Liver (tissue), 3 donors: ENCODE data around the gene ZCCHC8.

Experiments
- CTCF ChIP-seq: fragments of 150-350 bp; IDR thresholded peaks from 2 replicates; pipeline ENCODE4 v1.5.1; 2017; ENCODE audit warnings: improper control_type of control experiment, low read depth, low read length; ENCODE audit not compliant: missing input control
- EGR1 ChIP-seq, 2 donors: IDR thresholded peaks; 2 replicates each; pipeline ENCODE4 v1.6.1; 2016 to 2018; ENCODE audit warnings: antibody characterized with exemption in 2 of 2, low read depth in 2 of 2
- GABPA ChIP-seq, 2 donors: IDR thresholded peaks in 1 of 2; conservative IDR thresholded peaks in 1 of 2; 2 replicates each; pipeline ENCODE4 v1.6.1; 2016; ENCODE audit warnings: antibody characterized with exemption in 2 of 2, mild to moderate bottlenecking in 1 of 2, moderate library complexity in 1 of 2
- HNF4A ChIP-seq, 2 donors: conservative IDR thresholded peaks; 2 replicates each; pipeline ENCODE4 v1.6.1; 2016; ENCODE audit warnings: antibody characterized with exemption in 2 of 2, mild to moderate bottlenecking in 2 of 2
- RAD21 ChIP-seq, 2 donors: IDR thresholded peaks; 2 replicates each; pipeline ENCODE4 v1.6.1; 2016; ENCODE audit warnings: antibody characterized with exemption in 2 of 2, mild to moderate bottlenecking in 2 of 2
- SP1 ChIP-seq: IDR thresholded peaks from 2 replicates; pipeline ENCODE4 v1.6.1; 2018; ENCODE audit warnings: antibody characterized with exemption, mild to moderate bottlenecking
- TAF1 ChIP-seq: conservative IDR thresholded peaks from 2 replicates; pipeline ENCODE4 v1.6.1; 2016; ENCODE audit warnings: antibody characterized with exemption, mild to moderate bottlenecking
- YY1 ChIP-seq: IDR thresholded peaks from 2 replicates; pipeline ENCODE4 v1.6.1; 2016; ENCODE audit warnings: antibody characterized with exemption, mild to moderate bottlenecking
- ZBTB33 ChIP-seq: IDR thresholded peaks from 2 replicates; pipeline ENCODE4 v1.6.1; 2016; ENCODE audit warnings: antibody characterized with exemption
- TF ChIP-seq, protein P1 (sequence below): IDR thresholded peaks from 2 replicates; pipeline ENCODE4 v1.6.1; 2016; ENCODE audit warnings: antibody characterized with exemption, mild to moderate bottlenecking
- TF ChIP-seq, protein P2 (sequence below): IDR thresholded peaks from 2 replicates; pipeline ENCODE4 v1.6.1; 2016; ENCODE audit warnings: antibody characterized with exemption
- TF ChIP-seq, protein P3 (sequence below): IDR thresholded peaks from 2 replicates; pipeline ENCODE4 v1.6.1; 2016; ENCODE audit warnings: antibody characterized with exemption
- donor health status: healthy.
- donor health status: healthy.

DNA sequence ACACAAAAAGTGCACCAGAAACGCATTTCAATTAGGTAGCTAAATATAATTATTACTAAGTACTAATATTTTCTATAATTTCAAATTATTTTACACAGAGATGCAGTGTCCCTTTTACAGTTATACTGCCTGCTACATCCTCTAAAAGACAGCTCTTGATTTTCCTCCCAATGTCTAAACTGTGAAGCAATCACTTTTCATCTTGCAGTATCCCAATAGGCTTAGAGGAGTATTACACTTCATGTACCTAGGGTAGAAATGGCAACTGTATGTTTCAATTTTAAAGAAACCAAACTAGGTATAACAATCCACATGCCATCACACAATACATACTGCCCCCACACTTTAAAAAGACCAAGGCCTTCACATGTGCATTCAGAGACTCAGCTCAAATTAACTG lies 18.7 kb upstream of the ZCCHC8 start:
- TF ChIP-seq TAF1 (no peak), CTCF (no peak), GABPA (IDR thresholded peaks at IDR 0.05 in 1 of 2, conservative IDR thresholded peaks at IDR 0.05 in 1 of 2) (no peak), RAD21 (IDR thresholded peaks at IDR 0.05) (no peak), YY1 (no peak), HNF4A (conservative IDR thresholded peaks at IDR 0.05) (no peak), SP1 (no peak), EGR1 (IDR thresholded peaks at IDR 0.05; ENCODE audit: low read depth in 2 of 2) (no peak), ZBTB33 (no peak)
- TF ChIP-seq, protein P1, sequence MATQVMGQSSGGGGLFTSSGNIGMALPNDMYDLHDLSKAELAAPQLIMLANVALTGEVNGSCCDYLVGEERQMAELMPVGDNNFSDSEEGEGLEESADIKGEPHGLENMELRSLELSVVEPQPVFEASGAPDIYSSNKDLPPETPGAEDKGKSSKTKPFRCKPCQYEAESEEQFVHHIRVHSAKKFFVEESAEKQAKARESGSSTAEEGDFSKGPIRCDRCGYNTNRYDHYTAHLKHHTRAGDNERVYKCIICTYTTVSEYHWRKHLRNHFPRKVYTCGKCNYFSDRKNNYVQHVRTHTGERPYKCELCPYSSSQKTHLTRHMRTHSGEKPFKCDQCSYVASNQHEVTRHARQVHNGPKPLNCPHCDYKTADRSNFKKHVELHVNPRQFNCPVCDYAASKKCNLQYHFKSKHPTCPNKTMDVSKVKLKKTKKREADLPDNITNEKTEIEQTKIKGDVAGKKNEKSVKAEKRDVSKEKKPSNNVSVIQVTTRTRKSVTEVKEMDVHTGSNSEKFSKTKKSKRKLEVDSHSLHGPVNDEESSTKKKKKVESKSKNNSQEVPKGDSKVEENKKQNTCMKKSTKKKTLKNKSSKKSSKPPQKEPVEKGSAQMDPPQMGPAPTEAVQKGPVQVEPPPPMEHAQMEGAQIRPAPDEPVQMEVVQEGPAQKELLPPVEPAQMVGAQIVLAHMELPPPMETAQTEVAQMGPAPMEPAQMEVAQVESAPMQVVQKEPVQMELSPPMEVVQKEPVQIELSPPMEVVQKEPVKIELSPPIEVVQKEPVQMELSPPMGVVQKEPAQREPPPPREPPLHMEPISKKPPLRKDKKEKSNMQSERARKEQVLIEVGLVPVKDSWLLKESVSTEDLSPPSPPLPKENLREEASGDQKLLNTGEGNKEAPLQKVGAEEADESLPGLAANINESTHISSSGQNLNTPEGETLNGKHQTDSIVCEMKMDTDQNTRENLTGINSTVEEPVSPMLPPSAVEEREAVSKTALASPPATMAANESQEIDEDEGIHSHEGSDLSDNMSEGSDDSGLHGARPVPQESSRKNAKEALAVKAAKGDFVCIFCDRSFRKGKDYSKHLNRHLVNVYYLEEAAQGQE, result no peak
- TF ChIP-seq, protein P2, sequence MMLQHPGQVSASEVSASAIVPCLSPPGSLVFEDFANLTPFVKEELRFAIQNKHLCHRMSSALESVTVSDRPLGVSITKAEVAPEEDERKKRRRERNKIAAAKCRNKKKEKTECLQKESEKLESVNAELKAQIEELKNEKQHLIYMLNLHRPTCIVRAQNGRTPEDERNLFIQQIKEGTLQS, result no peak
- TF ChIP-seq, protein P3, sequence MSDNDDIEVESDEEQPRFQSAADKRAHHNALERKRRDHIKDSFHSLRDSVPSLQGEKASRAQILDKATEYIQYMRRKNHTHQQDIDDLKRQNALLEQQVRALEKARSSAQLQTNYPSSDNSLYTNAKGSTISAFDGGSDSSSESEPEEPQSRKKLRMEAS, result no peak
